ENCODE data around the gene TEX12.

GRCh38 chr11:112143597-112143996 lies 23.6 kb upstream of the TEX12 start:
- TF ChIP-seq EP300 (conservative IDR thresholded peaks at IDR 0.05; ENCODE audit: poor library complexity, severe bottlenecking) (no peak), CTCF (IDR thresholded peaks at IDR 0.05; ENCODE audit: poor library complexity, severe bottlenecking) (no peak), EZH2 (IDR thresholded peaks at IDR 0.05; ENCODE audit: borderline replicate concordance, insufficient read depth, low read length, poor library complexity, severe bottlenecking) (no peak), POLR2AphosphoS5 (IDR thresholded peaks at IDR 0.05) (no peak), SMC3 (conservative IDR thresholded peaks at IDR 0.05; ENCODE audit: poor library complexity) (no peak)
